Ovary (tissue), 3 donors: ENCODE measurements around the gene PADI6.

Experiments used
- CTCF ChIP-seq, 3 donors: fragments of 450-650 bp in 2 of 3; fragments of 200-600 bp in 1 of 3; IDR thresholded peaks; one replicate each; pipeline versions ENCODE4 v1.5.1 to v1.8.0; 2016 to 2022; ENCODE audit warnings: antibody characterized with exemption in 3 of 3, mild to moderate bottlenecking in 1 of 3
- EP300 ChIP-seq: sonication (generic); formaldehyde crosslinking; IDR thresholded peaks from one replicate; pipeline ENCODE4 v1.6.1; 2017; ENCODE audit warnings: antibody characterized with exemption
- POLR2A ChIP-seq: fragments of 450-650 bp; IDR thresholded peaks from one replicate; pipeline ENCODE4 v1.6.1; 2017; ENCODE audit warnings: antibody characterized with exemption, mild to moderate bottlenecking, moderate library complexity
- donor health status: DM: no; HTN: no; CAD: no.

GRCh38 chr1:17404034-17404684 lies 32.2 kb downstream of the PADI6 start:
- TF ChIP-seq CTCF (IDR thresholded peaks at IDR 0.05) (no peak), EP300 (no peak), POLR2A (no peak)
